Measurements from ENCODE around the gene EME2.

DNA sequence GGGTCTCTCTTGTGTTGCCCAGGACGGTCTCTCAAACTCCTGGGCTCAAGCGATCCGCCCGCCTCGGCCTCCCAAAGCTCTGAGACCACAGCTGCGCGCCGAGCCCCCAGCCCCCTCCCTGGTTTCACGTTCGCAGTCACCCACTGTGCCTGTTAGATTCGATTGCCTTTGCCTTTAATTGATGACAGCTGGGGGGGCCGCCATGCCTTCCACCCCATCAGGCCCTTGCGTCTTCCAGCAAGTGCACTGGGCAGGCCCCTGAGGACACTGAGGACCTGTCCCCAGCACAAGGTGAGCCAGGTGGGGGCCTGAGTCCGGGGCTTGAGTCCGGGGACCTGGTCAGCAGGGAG lies 17.6 kb downstream of the EME2 start:
- TF ChIP-seq, protein P1, sequence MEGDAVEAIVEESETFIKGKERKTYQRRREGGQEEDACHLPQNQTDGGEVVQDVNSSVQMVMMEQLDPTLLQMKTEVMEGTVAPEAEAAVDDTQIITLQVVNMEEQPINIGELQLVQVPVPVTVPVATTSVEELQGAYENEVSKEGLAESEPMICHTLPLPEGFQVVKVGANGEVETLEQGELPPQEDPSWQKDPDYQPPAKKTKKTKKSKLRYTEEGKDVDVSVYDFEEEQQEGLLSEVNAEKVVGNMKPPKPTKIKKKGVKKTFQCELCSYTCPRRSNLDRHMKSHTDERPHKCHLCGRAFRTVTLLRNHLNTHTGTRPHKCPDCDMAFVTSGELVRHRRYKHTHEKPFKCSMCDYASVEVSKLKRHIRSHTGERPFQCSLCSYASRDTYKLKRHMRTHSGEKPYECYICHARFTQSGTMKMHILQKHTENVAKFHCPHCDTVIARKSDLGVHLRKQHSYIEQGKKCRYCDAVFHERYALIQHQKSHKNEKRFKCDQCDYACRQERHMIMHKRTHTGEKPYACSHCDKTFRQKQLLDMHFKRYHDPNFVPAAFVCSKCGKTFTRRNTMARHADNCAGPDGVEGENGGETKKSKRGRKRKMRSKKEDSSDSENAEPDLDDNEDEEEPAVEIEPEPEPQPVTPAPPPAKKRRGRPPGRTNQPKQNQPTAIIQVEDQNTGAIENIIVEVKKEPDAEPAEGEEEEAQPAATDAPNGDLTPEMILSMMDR (IDR thresholded peaks at IDR 0.05), result no peak
- no peak for TF ChIP-seq POLR2A (IDR thresholded peaks at IDR 0.05)
- no peak for TF ChIP-seq EP300 (IDR thresholded peaks at IDR 0.05)
